HT1080 (cell line): ENCODE measurements around the gene DRAM1. TPM values are rescaled to one million over a fixed set of nuclear protein-coding genes. Genes with fewer than 3 reads are reported as not detected.
"Not testable (repeated sequence)": the region's sequence is repeated elsewhere in the genome, so short reads cannot be mapped to it uniquely, and the experiment has no call there.

ENCODE experiments used
- DNase-seq: peaks from one replicate; pipeline ENCODE4 v3.0.0-alpha.2; 2015; ENCODE audit warnings: low read depth
- total RNA-seq: library from RNA; depleted of rRNA; stranded (reverse); fragments of >200 nt; shearing (Covaris generic); gene quantifications from 2 replicates; pipeline ENCODE4 v1.2.3, GENCODE V29; 2014

The DRAM1 gene
- total RNA-seq, 1 experiment from 2014 or later, result 20.8 TPM

DNA sequence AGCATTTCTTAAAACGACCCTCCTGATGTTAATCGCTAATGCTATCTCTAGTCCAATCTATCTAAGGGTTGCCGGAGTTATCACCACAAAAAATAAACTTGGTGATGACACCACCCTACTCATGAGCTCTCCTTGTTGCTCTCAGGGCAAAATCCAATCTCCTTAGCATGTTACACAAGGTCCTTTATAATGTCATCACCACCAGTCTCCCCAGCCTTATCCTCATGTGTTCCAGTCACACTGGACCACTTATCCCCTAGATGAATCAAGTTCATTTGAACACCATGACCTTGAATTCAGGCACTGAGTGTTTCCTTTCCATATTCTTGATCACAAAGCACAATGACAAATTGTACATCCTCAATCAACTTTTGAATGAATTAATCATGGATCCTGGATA, 19.0 kb upstream of the DRAM1 start:
- DNase-seq, result no peak

DNA sequence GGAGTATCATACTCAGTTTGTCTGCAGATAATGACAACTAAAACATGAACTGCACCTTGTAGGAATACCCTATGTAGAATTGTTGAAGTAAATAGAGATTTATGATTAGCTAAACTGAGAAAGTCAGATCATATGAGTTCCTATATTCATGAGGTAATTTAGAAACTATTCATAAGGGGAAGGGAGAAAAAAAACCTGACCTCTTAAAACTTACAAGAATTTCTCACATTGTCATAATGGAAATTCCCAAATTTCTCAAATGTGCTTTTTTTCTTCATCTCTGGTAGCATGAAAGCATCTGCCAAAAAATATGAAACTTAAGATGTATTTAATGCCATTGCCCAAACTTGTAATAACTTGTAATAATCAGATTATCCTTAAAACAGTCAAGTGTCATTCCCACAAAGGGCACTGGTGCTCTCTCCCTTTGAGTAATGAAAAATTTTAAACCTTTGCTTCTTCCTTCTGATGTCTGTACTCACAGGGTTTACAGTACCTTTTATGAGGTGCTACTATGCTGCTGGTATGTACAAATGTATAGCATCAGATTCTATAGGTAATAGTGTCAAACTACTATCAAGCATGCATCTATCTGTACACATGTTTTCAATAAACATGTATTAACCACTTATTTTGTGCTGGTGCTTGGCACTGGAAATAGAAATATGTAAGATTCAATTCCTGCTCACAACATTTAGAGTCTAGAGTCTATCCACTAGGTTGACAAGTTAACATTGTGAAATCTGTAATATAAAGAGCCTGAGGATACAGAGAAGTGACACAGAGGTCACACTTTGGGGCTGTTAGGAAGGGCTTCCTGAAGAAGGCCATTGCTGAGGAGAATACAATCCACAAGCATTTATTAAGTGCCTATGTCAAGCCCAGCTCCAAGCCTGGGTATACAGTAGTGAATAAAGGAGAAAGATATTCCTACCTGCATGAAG, 17.4 kb upstream of the DRAM1 start:
- DNase-seq, result no peak

DNA sequence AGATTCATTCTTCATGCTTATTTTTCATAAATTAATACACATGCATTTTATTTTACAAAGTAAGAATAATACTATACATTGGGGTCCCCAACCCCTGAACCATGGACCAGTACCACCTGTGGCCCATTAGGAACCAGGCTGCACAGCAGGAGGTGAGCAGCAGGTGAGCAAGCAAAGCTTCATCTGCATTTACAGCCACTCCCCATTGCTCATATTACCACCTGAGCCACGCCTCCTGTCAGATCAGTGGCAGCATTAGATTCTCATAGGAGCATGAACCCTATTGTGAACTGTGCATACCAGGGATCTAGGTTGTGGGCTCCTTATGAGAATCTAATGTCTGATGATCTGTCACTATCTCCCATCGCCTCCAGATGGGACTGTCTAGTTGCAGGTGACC, 15.7 kb upstream of the DRAM1 start:
- not testable (repeated sequence) for DNase-seq

DNA sequence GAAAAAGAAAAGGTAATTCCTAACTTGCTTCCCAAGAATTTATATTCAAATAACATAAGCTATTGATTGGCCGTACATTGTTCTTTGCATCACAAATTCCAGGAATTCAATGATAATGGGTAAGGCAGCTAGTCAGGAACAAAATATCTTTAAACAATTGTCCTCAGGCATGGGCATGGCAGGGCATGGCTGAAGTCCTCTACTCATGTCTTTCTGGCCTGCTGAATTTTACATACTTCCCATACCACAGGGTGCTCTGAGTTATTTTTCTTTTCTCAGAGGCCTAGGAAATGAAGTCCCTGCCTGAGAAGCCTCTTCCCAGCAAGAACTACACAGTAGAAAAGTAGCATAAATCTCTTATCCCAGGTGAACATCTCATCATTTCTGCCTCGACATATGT, 15.1 kb upstream of the DRAM1 start:
- no peak for DNase-seq

DNA sequence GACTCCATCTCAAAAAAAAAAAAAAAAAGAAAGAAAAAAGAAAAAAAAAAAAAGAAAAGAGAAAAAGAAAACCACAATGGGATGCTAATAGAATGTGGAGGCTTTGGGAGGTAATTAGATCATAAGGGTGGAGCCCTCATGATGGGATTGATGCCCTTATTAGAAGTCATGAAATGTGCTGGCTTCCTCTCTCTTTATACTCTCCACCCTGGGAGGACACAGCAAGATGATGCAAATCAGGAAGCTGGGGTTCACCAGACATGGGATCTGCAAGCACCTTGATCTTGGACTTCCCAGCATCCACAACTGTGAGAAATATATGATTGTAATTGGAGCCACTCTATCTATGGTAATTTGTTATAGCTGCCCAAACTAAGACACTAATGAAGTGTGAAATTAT, 13.4 kb upstream of the DRAM1 start:
- DNase-seq, result no peak

DNA sequence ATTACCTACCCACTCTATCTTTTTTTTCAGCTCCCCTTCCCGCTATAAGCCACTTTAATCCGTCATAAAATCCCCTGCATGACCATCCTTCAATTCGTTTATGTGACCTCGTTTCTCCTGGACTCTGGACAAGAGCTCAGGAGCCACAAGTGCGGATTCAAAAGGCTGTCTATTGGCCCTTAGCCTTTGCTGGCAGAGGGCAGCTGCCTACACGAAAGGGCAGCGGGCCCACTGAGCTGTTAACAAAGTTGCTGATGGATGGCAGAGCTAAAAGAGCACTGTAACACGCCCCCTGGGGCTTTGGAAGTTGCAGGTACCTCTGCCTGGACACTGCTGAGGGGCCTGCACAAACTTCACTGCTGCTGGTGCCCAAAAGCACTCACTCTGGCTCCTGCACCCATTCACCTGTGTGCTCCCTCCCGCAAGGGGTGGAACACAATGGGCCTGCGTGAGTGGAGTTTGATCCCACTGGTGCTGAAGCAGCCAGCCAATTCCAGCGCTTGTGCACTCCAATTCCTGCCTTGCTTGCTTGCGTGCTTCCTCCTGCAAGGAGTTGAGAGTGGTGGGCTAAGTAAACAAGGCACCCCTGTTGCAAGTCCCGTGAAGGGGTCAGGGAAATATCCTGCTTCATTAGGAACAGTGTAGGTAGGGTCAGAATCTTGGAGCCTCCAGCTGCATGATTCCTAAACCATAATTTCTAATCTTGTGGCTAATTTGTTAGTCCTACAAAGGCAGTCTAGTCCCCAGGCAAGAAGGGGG, 10.6 kb upstream of the DRAM1 start:
- no peak for DNase-seq

DNA sequence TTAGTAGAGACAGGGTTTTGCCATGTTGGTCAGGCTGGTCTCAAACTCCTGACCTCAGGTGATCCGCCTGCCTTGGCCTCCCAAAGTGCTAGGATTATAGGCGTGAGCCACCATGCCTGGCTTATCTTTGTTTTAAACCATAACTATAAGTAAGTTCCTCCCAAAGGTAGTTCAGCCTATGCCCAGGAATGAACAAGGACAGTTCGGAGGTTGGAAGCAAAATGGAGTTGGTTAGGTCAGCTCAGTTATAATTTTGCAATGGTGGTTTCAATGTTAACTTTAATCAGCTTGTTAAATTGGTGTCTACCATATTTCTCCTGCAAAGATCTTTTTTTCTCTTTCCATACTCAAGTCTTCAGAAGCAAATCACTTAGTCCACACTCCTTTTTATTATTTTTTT, 9.8 kb upstream of the DRAM1 start:
- DNase-seq, result not testable (repeated sequence)

DNA sequence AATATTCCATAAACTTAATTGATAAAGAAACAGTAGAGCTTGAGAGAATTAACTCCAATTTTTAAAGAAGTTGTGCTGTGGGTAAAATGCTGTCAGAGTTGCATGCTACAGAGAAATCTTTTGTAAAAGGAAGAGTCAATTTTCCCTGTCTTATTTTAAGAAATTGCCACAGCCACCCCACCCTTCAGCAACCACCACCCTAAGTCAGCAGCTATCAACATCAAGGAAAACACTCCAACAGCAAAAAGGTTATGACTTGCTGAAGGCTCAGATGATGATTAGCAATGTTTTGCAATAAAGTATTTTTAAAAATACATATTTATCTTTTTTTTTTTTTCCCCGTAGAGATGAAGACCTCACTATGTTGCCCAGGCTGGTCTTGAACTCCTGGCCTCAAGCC, 6.5 kb upstream of the DRAM1 start:
- no peak for DNase-seq

DNA sequence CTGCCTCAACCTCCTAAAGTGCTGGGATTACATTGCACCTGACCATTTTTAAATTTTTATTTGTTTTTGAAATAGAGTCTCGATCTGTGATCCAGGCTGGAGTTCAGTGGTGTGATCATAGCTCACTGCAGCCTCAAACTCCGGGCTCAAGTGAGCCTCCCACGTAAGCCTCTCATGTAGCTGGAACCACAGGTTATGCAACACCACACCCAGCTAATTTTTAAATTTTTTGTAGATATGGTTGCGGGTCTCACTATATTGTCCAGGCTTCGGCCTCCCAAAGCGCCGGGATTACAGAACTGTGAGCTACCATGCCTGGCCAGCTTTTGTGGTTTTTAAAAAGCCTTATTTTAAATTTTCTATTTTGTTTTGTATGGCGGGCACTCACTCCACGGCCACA, 2.2 kb upstream of the DRAM1 start:
- DNase-seq, result no peak

DNA sequence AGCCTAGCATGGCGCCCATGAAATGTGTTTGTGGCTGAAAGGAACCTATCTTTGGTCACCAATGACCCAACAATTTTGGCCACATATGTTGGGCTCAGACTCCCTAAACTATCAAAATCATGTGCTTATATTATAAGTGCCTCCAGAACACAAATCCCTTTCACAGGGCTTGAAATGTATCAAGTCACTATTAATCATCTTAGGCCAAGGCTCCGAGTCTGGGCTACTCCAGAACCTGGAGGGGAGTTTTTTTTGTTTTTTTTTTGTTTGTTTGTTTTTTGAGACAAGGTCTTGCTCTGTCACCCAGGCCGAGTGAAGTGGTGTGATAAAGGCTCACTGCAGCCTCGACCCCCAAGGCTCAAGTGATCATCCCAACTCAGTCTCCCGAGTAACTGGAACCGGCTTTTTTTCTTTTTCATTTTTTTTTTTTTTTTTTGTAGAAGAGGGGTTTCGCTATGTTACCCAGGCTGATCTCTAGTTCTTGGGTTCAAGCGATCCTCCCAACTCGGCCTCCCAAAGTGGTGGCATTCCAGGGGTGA, 989 bp upstream of the DRAM1 start:
- peak; percentile 17 for DNase-seq

DNA sequence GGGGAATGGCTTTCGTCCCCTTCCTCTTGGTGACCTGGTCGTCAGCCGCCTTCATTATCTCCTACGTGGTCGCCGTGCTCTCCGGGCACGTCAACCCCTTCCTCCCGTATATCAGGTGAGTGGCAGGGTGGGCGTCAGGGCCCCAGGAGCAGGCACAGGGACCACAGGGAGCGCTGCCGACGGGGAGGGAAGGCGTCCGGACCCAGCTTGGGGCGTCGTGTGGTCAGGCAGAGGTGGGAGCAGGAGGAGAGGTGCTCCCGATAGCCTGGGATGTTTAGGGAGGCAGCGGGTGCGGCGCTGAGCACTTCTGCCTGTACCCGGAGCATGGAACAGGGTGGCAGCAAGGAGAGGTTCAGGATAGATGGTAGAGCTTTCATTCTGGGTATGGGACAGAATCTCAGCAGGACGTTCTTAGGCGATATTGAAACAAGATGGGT, 444 bp downstream of the DRAM1 start:
- peak; percentile 37 for DNase-seq

DNA sequence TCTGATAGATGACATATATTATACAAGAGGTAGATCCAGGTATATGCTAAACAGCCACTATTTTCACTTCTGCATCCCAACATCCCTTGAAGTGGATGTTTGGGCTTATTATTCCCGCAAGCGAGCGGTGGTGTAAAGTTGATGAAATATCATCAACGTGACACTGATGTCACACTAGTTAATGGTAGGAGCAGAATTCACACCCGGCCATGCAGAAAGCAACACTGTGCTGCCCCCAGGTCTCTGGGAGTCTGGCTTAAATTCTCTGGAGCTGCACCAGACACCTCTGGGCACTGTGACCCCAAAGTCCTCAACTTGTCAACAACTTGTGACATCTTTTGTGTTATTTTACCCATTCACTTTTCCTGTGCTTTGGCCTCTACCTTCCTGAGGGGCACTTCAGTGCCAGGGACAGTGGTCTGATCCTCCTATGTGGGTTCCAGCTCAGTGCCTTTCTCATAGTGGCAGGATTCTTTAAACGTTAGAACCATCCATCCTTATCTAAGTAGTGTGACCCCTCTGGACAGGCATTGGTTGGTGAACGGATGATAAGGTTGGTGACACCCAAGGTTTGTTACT, 952 bp downstream of the DRAM1 start:
- DNase-seq, result no peak

DNA sequence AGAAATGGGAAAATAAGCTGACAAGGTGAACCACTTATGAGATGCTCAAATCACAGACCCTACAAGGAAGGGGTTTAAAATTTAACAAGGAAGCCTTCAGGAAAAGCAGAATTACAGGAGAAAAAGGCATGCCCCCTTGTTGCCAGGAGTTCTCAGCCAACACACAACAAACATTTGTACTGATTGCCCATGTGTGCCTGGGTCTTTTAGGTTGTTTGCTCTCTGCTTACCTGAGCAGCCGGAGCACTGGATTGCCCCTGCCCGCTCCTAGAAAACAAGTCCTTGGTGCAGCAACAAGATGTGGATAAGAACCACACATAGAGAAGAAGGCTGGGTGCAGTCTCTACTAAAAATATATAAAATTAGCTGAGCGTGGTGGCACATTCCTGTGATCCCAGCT, 3.4 kb downstream of the DRAM1 start:
- no peak for DNase-seq

DNA sequence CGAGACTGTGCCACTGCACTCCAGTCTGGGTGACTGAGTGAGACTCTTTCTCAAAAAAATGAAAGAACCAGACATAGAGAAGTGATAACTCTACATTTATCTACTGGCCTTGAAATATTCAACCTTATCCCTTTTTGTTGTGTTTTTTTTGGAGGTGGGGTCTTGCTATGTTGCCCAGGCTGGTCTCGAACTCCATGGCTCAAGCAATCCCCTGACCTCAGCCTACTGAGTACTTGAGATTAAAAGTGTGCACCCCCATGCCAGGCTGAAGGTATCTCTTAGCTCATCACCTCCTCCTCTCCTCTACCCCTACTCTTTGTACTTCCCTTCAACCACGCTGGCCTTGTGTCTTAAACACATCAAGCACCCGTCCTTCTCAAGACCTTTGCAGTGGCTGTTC, 3.8 kb downstream of the DRAM1 start:
- DNase-seq, result no peak

DNA sequence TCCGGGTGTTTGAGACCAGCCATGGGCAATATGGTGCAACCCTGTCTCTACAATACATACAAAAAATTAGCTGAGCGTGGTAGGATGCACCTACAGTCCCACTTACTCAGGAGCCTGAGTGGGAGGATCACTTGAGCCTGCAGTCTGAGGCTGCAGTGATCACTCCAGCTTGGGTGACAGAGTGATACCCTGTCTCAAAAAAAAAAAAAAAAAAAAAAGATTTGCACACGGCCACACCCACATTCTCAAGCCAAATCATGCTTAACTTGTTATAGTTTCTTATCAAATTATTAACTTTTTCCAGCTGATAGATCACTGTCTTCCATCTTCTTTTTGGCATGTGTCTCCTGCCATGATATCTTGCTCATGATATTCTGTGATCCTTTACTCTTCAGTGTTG, 6.8 kb downstream of the DRAM1 start:
- no peak for DNase-seq

DNA sequence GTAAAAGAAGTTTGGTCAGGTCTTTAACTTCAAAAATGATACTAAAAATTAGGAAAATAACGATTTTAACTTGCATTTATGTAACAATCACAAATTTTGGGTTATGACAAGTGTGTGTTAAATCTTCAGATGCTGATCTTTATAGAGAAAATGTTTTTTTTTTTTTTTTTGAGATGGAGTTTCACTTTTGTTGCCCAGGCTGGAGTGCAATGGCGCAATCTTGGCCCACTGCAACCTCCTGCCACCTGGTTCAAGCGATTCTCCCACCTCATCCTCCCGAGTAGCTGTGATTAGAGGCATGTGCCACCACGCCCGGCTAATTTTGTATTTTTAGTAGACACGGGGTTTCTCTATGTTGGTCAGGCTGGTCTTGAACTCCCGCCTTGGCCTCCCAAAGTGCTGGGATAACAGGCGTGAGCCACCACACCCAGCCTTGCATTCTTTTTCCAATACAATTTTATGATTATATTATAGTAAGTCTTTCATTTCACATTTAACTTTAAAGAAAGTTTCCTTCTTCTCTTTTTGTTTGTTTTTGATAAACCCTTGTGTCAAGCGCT, 7.5 kb downstream of the DRAM1 start:
- not testable (repeated sequence) for DNase-seq

DNA sequence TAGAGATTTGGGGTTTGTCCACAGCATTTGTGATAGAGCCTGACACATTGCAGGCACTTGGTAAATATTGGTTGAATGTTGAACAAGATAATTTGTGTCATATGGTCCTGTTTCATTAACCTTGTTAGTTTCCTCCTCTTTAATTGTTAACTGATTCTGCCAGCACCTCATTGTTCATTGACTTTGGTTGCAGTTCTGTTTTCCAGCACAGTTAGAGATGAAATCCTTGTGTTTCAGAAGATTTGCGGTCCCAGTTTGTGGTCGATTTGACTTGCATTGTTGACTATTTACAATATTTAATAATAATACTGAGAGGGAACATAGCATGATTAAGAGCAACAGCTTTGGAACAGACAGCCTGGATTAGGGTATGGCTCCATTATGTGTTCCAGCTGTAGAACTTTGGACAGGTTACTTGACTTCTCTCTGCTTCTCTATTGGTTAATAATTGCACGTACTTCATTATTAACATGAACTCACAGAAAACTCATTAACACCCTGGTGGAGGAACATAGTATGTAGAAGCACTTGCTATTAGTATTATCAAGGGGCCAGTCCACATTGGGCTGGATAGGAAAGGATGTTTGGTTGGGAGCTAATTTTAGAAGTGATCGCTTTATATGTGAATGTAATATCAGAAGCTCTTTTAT, 8.7 kb downstream of the DRAM1 start:
- no peak for DNase-seq

DNA sequence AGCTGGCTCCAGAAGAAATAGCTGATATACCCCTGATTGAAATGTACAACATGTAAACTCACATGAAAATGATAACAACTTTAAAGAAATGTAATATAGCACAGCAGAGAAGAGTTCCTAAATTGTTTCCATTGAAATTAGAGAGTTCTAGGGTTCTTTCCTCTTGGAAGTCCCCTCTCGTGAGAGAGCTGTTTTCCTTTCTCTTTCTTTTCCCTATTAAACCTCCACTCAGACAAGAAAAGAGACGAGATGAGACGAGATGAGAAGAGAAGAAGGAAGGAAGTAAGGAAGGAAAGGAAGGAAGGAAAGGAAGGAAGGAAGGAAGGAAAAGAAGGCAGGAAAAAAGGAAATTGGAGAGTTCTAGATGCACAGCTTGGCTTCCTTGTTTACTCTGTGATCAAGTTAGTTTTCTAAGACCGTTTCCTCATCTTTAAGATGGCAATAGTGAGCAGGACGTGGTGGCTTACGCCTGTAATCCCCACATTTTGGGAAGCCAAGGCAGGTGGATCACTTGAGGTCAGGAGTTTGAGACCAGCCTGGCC, 11.9 kb downstream of the DRAM1 start:
- no peak for DNase-seq

DNA sequence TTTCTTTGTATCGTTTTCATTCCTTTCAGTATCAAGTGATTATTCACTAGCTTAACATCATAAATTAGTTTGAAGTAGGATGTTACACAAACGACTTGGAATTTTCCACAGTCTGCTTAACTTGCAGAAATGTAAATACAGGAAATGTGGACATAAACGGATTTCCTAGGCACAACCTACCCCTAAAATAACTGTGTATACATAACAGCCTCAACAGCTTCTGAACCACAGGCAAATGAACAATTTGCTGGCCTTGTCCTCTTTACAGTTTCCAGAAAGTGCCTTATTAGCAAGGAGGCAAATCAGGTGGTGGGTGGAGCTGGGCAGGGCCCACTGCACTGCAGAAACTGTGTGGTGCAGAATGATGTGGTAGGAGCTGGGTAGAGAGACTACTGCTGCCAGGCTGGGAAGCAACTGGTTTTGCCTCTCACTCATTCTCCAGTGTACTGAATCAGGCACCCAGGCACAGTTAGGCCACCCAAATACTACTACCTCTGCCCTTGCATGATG, 14.1 kb downstream of the DRAM1 start:
- peak; percentile 67 for DNase-seq

DNA sequence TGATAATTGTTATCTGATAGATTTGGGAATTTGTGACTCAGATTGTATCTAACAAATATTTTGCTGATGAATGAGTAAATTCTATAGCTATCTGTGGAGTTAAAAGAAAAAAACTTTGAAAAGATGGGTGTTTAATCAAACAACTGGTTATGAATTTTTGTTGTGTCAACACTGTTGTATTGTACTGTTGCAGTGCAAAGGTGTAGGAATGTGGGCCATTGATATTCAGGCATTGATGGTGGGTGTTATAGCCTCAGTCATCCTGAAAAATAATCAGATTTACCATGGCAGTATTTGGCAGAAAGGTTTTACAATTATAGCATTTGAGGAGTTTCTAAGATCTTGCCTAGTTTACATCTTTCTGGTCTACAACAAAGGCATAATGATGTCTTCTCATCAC, 15.4 kb downstream of the DRAM1 start:
- no peak for DNase-seq

DNA sequence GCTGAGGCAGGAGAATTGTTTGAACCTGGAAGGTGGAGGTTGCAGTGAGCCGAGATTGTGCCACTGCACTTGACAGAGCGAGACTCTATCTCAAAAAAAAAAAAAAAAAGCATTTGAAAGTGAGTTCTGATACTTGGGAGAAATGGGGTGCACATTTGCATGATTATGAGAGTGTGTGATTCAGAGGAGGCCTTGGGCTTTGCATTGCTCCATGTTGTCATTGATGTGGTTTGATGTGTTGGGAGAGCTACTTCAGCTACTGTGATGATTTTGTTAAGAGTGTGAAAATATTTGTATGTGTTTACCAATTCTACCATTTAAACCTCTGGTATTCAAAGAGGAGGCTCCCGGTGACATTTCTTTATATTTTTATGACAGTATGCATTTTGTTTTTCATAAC, 24.4 kb downstream of the DRAM1 start:
- no peak for DNase-seq
